Stimulated activated CD8-positive, alpha-beta memory T cell treated with anti-CD3 and anti-CD28 coated beads, Interleukin-4, amount 100 ng/mL, for 48 hours (primary cell): ENCODE measurements around the gene PTPRN2.

Experiments
- DNase-seq: peaks from one replicate; pipeline ENCODE4 v3.0.0-alpha.2; 2020

Gene PTPRN2

GRCh38 chr7:157630301-157630853 lies 957.2 kb downstream of the PTPRN2 start:
- DNase-seq = no peak

GRCh38 chr7:157628456-157628855 lies 959.2 kb downstream of the PTPRN2 start:
- DNase-seq = no peak

GRCh38 chr7:157627646-157628045 lies 960.0 kb downstream of the PTPRN2 start:
- DNase-seq = no peak

GRCh38 chr7:157627033-157627432 lies 960.6 kb downstream of the PTPRN2 start:
- no peak for DNase-seq

- DNase-seq = no peak
Observed at GRCh38 chr7:157625973-157626742, 961.5 kb downstream of the PTPRN2 start.

GRCh38 chr7:157623556-157623955 lies 964.1 kb downstream of the PTPRN2 start:
- DNase-seq = no peak

- DNase-seq = no peak
Observed at GRCh38 chr7:157622408-157623205, 965.0 kb downstream of the PTPRN2 start.

GRCh38 chr7:157622000-157622399 lies 965.6 kb downstream of the PTPRN2 start:
- DNase-seq = no peak

- no peak for DNase-seq
Observed at GRCh38 chr7:157621131-157621681, 966.4 kb downstream of the PTPRN2 start.

- no peak for DNase-seq
Observed at GRCh38 chr7:157620616-157621015, 967.0 kb downstream of the PTPRN2 start.

- DNase-seq = no peak
Observed at GRCh38 chr7:157619753-157620525, 967.7 kb downstream of the PTPRN2 start.

- no peak for DNase-seq
Observed at GRCh38 chr7:157618823-157619606, 968.6 kb downstream of the PTPRN2 start.

GRCh38 chr7:157618091-157618726 lies 969.4 kb downstream of the PTPRN2 start:
- DNase-seq = no peak

GRCh38 chr7:157617401-157617800 lies 970.2 kb downstream of the PTPRN2 start:
- no peak for DNase-seq

- no peak for DNase-seq
Observed at GRCh38 chr7:157616931-157617330, 970.7 kb downstream of the PTPRN2 start.

- no peak for DNase-seq
Observed at GRCh38 chr7:157616426-157616825, 971.2 kb downstream of the PTPRN2 start.

GRCh38 chr7:157615852-157616251 lies 971.8 kb downstream of the PTPRN2 start:
- DNase-seq = no peak

- DNase-seq = no peak
Observed at GRCh38 chr7:157615101-157615817, 972.4 kb downstream of the PTPRN2 start.

GRCh38 chr7:157614457-157615020 lies 973.1 kb downstream of the PTPRN2 start:
- DNase-seq = no peak

GRCh38 chr7:157613575-157614322 lies 973.9 kb downstream of the PTPRN2 start:
- DNase-seq = no peak
